Trophoblast cell (in vitro differentiated cells and primary cell): ENCODE measurements around the gene BHLHE41.

Experiments used
- DNase-seq, 2 donors: peaks; one replicate each; pipeline ENCODE4 v3.0.0-alpha.2; 2016
- H2AFZ ChIP-seq: 2 replicates; pipeline ENCODE4 v1.6.1; 2013; ENCODE audit warnings: low read length, moderate library complexity, mild to moderate bottlenecking; ENCODE audit not compliant: insufficient read depth, poor library complexity
- H2AK5ac ChIP-seq: 2 replicates; pipeline ENCODE4 v1.6.1; 2013; ENCODE audit warnings: mild to moderate bottlenecking, low read length
- H2BK120ac ChIP-seq: 2 replicates; pipeline ENCODE4 v1.6.1; 2013; ENCODE audit warnings: low read length, mild to moderate bottlenecking, moderate library complexity; ENCODE audit not compliant: insufficient read depth, poor library complexity
- H2BK12ac ChIP-seq: 2 replicates; pipeline ENCODE4 v1.6.1; 2013; ENCODE audit warnings: mild to moderate bottlenecking, low read length, moderate library complexity
- H2BK5ac ChIP-seq: 2 replicates; pipeline ENCODE4 v1.6.1; 2013; ENCODE audit warnings: low read length, low read depth, moderate library complexity, mild to moderate bottlenecking; ENCODE audit not compliant: poor library complexity
- H3K14ac ChIP-seq: 2 replicates; pipeline ENCODE4 v1.6.1; 2013; ENCODE audit warnings: mild to moderate bottlenecking, low read length
- H3K18ac ChIP-seq: 2 replicates; pipeline ENCODE4 v1.6.1; 2013; ENCODE audit warnings: mild to moderate bottlenecking, low read length
- H3K23ac ChIP-seq: 2 replicates; pipeline ENCODE4 v1.6.1; 2013; ENCODE audit warnings: low read length
- H3K27ac ChIP-seq: 2 replicates; pipeline ENCODE4 v1.5.1; 2013; ENCODE audit warnings: low read depth, mild to moderate bottlenecking, inconsistent platforms, low read length, moderate library complexity
- H3K27me3 ChIP-seq: 2 replicates; pipeline ENCODE4 v1.6.1; 2013; ENCODE audit warnings: inconsistent platforms, mild to moderate bottlenecking, low read length, moderate library complexity; ENCODE audit not compliant: insufficient read depth
- H3K36me3 ChIP-seq, 2 experiments: 1 replicate in 1 of 2; 2 replicates in 1 of 2; pipeline ENCODE4 v1.6.1; 2013; ENCODE audit warnings: low read length in 2 of 2, mild to moderate bottlenecking in 2 of 2, moderate library complexity in 1 of 2; ENCODE audit not compliant: insufficient read depth in 2 of 2, control insufficient read depth in 1 of 2
- H3K4ac ChIP-seq: 2 replicates; pipeline ENCODE4 v1.6.1; 2013; ENCODE audit warnings: low read depth, mild to moderate bottlenecking, low read length, moderate library complexity
- H3K4me1 ChIP-seq, 2 experiments: 1 replicate in 1 of 2; 2 replicates in 1 of 2; pipeline ENCODE4 v1.6.1; 2013; ENCODE audit warnings: low read length in 2 of 2, mild to moderate bottlenecking in 2 of 2, moderate library complexity in 1 of 2; ENCODE audit not compliant: insufficient read depth in 2 of 2, control insufficient read depth in 1 of 2
- H3K4me2 ChIP-seq: 2 replicates; pipeline ENCODE4 v1.6.1; 2013; ENCODE audit warnings: inconsistent platforms, mild to moderate bottlenecking, low read length, moderate library complexity
- H3K4me3 ChIP-seq: 2 replicates; pipeline ENCODE4 v1.5.1; 2013; ENCODE audit warnings: mild to moderate bottlenecking, low read depth, low read length, inconsistent platforms
- H3K79me1 ChIP-seq: one replicate; pipeline ENCODE4 v1.6.1; 2013; ENCODE audit warnings: low read length
- H3K79me2 ChIP-seq: 2 replicates; pipeline ENCODE4 v1.6.1; 2013; ENCODE audit warnings: low read length, mild to moderate bottlenecking; ENCODE audit not compliant: control insufficient read depth, insufficient read depth, poor library complexity
- H3K9ac ChIP-seq: 2 replicates; pipeline ENCODE4 v1.6.1; 2013; ENCODE audit warnings: mild to moderate bottlenecking, low read length
- H3K9me3 ChIP-seq: 2 replicates; pipeline ENCODE4 v1.6.1; 2013; ENCODE audit warnings: low read depth, mild to moderate bottlenecking, control low read depth, inconsistent platforms, low read length; ENCODE audit not compliant: insufficient read depth
- H4K12ac ChIP-seq: 2 replicates; pipeline ENCODE4 v1.6.1; 2013; ENCODE audit warnings: low read depth, mild to moderate bottlenecking, low read length, moderate library complexity
- H4K8ac ChIP-seq: 2 replicates; pipeline ENCODE4 v1.6.1; 2013; ENCODE audit warnings: low read depth, mild to moderate bottlenecking, low read length, moderate library complexity
- H4K91ac ChIP-seq: one replicate; pipeline ENCODE4 v1.6.1; 2013; ENCODE audit warnings: low read depth, mild to moderate bottlenecking, low read length, moderate library complexity
- WGBS: extraction: QIAGEN DNeasy Blood & Tissue Kit; methylation state at CpG from one replicate; pipeline ENCODE4 v1.1.7; 2013; ENCODE audit warnings: missing lambda C conversion rate; ENCODE audit not compliant: insufficient read length, insufficient coverage; ENCODE audit errors: extremely low coverage; 5-methylcytosine and 5-hydroxymethylcytosine counted together

Gene BHLHE41

DNA sequence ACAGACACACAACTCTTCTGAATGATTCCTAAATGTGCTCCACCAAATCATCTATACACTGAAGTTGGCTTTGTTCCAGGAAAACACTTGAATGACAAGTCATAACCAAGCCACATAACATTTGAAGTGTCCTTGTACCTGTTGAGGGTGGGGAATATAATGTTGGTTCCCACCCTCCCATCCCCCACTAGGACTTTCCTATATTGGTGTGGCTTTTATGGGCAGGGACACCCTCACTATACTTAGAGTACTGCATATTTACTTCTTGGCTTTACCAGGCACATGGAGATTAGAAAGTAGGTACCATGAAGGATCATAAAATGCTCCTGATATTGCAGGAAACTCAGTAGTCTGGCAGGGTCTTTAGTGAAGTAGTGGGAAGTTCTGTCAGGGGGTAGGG, 9.7 kb upstream of the BHLHE41 start:
- Histone ChIP-seq H4K8ac (no peak overlapping the region), H4K12ac (no peak overlapping the region), H3K14ac (no peak overlapping the region), H3K79me1 (no peaks in the 10 kb centered on the region), H2BK5ac (no peak overlapping the region), H3K4me1 (no peaks in the 10 kb centered on the region), H4K91ac (no peak overlapping the region), H2AK5ac (no peak overlapping the region), H3K36me3 (no peaks in the 10 kb centered on the region), H3K18ac (no peak overlapping the region), H3K27me3 (peaks cover 3% of the 10 kb centered on the region), H3K79me2 (no peaks in the 10 kb centered on the region), H3K4me3 (no peak overlapping the region), H3K9me3 (no peaks in the 10 kb centered on the region), H3K9ac (no peak overlapping the region), H2AFZ (no peak overlapping the region), H2BK120ac (no peak overlapping the region), H3K27ac (no peak overlapping the region), H3K4me2 (no peak overlapping the region), H3K4ac (no peak overlapping the region), H2BK12ac (no peak overlapping the region), H3K23ac (no peak overlapping the region)
- DNase-seq = no peak

DNA sequence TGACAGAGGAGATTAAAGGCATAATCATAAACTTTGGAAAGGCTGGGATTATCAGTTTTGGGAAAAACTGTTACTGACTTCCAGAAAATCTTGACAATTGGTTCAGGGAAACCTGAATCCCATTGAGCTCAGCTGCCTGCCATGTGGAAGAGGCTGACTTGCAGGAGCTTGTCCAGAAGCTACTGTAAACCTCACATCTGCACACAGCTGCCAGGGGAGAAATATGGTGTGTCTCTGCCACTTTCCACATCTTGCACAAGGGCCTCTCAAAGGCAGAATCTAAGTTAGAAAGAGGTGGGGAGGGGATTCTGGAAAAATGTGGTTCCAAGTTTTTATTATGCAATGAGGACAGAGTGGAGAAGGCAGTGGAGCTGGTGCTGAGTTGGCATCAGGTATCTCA, 8.7 kb upstream of the BHLHE41 start:
- no peak overlapping the region for H4K8ac ChIP-seq
- H3K27ac ChIP-seq = no peak overlapping the region
- no peak overlapping the region for H4K91ac ChIP-seq
- no peaks in the 10 kb centered on the region for H3K79me1 ChIP-seq
- H3K9ac ChIP-seq = no peak overlapping the region
- H2BK12ac ChIP-seq = no peak overlapping the region
- H3K14ac ChIP-seq = no peak overlapping the region
- no peak overlapping the region for H2AFZ ChIP-seq
- no peak overlapping the region for H3K18ac ChIP-seq
- no peak overlapping the region for H3K4me2 ChIP-seq
- no peak overlapping the region for H2BK120ac ChIP-seq
- no peak overlapping the region for H3K4ac ChIP-seq
- no peak overlapping the region for H3K23ac ChIP-seq
- H2BK5ac ChIP-seq = no peak overlapping the region
- DNase-seq = no peak
- no peaks in the 10 kb centered on the region for H3K4me1 ChIP-seq
- H3K79me2 ChIP-seq = no peaks in the 10 kb centered on the region
- no peaks in the 10 kb centered on the region for H3K36me3 ChIP-seq
- H3K27me3 ChIP-seq = peaks cover 3% of the 10 kb centered on the region
- no peaks in the 10 kb centered on the region for H3K9me3 ChIP-seq
- H4K12ac ChIP-seq = no peak overlapping the region
- H3K4me3 ChIP-seq = no peak overlapping the region
- H2AK5ac ChIP-seq = no peak overlapping the region

DNA sequence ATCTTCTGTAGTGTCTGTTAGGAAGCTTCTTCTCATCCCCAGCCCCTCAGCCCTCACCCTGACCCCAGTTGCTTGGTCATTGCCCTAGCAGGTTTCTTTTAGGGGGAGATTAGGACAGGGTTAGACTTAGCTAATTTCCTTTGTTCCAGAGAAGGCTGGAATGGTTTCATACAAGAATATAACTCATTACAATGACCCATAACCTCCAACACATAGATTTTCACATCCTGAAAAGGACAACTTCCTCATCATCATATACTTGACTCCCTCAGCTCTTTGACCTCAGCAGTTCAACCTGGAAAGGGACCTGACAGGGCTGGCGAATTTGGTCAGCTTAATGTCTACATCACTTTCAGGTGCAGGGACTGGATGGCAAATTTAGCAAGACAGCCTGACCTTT, 8.0 kb upstream of the BHLHE41 start:
- Histone ChIP-seq H4K8ac (no peak overlapping the region), H3K4me1 (no peaks in the 10 kb centered on the region), H4K91ac (no peak overlapping the region), H3K36me3 (no peaks in the 10 kb centered on the region), H3K4me2 (no peak overlapping the region), H3K27ac (no peak overlapping the region), H3K79me1 (no peaks in the 10 kb centered on the region), H3K79me2 (no peaks in the 10 kb centered on the region), H3K18ac (no peak overlapping the region), H2BK120ac (no peak overlapping the region), H2BK5ac (no peak overlapping the region), H3K9me3 (no peaks in the 10 kb centered on the region), H2BK12ac (no peak overlapping the region), H3K23ac (no peak overlapping the region), H3K14ac (no peak overlapping the region), H3K4ac (no peak overlapping the region), H3K9ac (no peak overlapping the region), H2AK5ac (no peak overlapping the region), H3K27me3 (peaks cover 3% of the 10 kb centered on the region), H4K12ac (no peak overlapping the region), H3K4me3 (no peak overlapping the region), H2AFZ (no peak overlapping the region)
- no peak for DNase-seq
- WGBS = no CpG with 5 or more reads among the region's 1 CpG

DNA sequence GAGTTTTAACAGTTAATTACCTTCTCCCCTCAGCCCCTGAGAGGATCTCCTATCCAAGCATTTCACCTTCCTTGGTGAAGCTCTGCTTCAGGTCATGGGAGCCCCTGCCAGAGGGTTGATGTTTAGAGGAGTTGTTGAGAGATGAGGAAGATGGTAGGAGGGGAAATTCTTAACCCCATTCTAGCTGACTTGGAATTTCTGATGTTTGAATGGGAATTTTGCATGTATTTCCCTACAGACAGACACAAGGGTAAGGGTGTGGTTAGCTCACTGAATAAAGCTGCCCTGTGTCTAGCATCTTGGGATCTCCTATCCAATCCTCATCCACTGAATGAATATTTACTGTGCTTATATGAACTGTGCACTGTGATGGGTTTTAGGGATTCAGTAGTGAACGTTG, 7.1 kb upstream of the BHLHE41 start:
- Histone ChIP-seq H3K18ac (no peak overlapping the region), H3K9me3 (no peaks in the 10 kb centered on the region), H3K27ac (no peak overlapping the region)

DNA sequence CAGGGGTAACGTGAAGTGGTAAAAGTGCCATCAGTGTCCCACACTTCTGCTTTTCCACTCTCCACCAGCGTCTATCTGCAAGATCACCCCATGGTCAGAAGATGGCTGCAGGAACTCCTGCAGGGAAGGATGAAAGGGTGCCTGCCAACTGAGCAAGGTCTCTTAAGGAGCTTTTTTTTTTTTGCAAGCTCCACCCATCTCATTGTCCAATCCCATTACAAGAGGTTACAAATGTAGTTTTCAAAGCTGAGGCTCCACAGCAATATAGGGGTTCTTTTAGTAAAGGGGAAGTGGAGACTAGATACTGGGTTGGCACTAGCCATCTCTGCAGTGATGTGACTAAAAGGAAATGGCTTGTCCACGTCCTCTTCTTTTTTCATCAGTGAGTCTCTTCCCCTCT, 5.9 kb upstream of the BHLHE41 start:
- Histone ChIP-seq H3K4me3 (no peak overlapping the region), H2BK5ac (no peak overlapping the region), H3K79me1 (no peaks in the 10 kb centered on the region), H4K12ac (no peak overlapping the region), H4K8ac (no peak overlapping the region), H3K23ac (no peak overlapping the region), H3K4ac (no peak overlapping the region), H2AFZ (no peak overlapping the region), H3K27me3 (peaks cover 8% of the 10 kb centered on the region), H3K27ac (no peak overlapping the region), H2AK5ac (no peak overlapping the region), H3K18ac (no peak overlapping the region), H3K4me2 (no peak overlapping the region), H3K9me3 (no peaks in the 10 kb centered on the region), H3K9ac (no peak overlapping the region), H4K91ac (no peak overlapping the region), H2BK120ac (no peak overlapping the region), H3K14ac (no peak overlapping the region), H3K4me1 (no peaks in the 10 kb centered on the region), H3K36me3 (no peaks in the 10 kb centered on the region), H2BK12ac (no peak overlapping the region), H3K79me2 (no peaks in the 10 kb centered on the region)
- no CpG with 5 or more reads among the region's 3 CpGs for WGBS
- DNase-seq = no peak

More for the DNA sequence above, 7.1 kb upstream of the BHLHE41 start:
- Histone ChIP-seq H3K4me2 (no peak overlapping the region), H3K4ac (no peak overlapping the region), H3K79me1 (no peaks in the 10 kb centered on the region), H3K23ac (no peak overlapping the region), H4K8ac (no peak overlapping the region), H4K91ac (no peak overlapping the region), H2BK5ac (no peak overlapping the region), H3K27me3 (peaks cover 8% of the 10 kb centered on the region), H2BK12ac (no peak overlapping the region), H3K79me2 (no peaks in the 10 kb centered on the region), H2BK120ac (no peak overlapping the region), H3K36me3 (no peaks in the 10 kb centered on the region), H2AK5ac (no peak overlapping the region), H4K12ac (no peak overlapping the region), H3K9ac (no peak overlapping the region), H3K4me1 (no peaks in the 10 kb centered on the region), H3K14ac (no peak overlapping the region), H2AFZ (no peak overlapping the region), H3K4me3 (no peak overlapping the region)
- no CpG with 5 or more reads among the region's 1 CpG for WGBS
- no peak for DNase-seq
